Esophagus squamous epithelium (tissue), 4 donors: ENCODE data around the gene IRF2.

Experiments used
- POLR2A ChIP-seq, 4 donors: fragments of 450-650 bp; IDR thresholded peaks; one replicate each; pipeline ENCODE4 v1.6.1; 2017; ENCODE audit warnings: antibody characterized with exemption in 4 of 4, mild to moderate bottlenecking in 4 of 4, moderate library complexity in 3 of 4
- TF ChIP-seq, protein P1 (sequence below), 6 experiments: fragments of 450-650 bp in 4 of 6; fragments of 200-600 bp in 2 of 6; sonication (generic) in 2 of 6; IDR thresholded peaks; one replicate each; pipeline ENCODE4 v1.5.1; 2016 to 2019; ENCODE audit warnings: antibody characterized with exemption in 6 of 6, mild to moderate bottlenecking in 4 of 6, moderate library complexity in 4 of 6

DNA sequence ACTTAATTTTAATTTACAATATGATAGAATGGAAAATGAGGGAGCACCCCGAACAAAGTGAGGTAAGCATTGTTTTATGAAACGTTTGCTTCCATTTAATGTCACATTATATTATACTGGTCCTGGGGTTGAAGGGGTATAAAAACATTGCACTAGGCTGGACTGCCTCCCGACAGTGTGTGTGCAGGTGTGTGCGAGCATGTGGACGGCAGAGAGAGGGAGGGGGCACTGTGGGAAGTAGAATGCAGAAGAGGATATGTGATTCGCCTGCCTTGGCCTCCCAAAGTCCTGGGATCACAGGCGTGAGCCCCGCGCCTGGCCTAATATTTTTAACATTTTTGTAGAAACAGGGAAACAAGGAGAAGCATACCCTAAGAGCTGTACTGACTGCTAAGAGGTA, 36.0 kb downstream of the IRF2 start:
- TF ChIP-seq POLR2A (IDR thresholded peaks at IDR 0.05): no peak
- TF ChIP-seq, protein P1, sequence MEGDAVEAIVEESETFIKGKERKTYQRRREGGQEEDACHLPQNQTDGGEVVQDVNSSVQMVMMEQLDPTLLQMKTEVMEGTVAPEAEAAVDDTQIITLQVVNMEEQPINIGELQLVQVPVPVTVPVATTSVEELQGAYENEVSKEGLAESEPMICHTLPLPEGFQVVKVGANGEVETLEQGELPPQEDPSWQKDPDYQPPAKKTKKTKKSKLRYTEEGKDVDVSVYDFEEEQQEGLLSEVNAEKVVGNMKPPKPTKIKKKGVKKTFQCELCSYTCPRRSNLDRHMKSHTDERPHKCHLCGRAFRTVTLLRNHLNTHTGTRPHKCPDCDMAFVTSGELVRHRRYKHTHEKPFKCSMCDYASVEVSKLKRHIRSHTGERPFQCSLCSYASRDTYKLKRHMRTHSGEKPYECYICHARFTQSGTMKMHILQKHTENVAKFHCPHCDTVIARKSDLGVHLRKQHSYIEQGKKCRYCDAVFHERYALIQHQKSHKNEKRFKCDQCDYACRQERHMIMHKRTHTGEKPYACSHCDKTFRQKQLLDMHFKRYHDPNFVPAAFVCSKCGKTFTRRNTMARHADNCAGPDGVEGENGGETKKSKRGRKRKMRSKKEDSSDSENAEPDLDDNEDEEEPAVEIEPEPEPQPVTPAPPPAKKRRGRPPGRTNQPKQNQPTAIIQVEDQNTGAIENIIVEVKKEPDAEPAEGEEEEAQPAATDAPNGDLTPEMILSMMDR (IDR thresholded peaks at IDR 0.05): no peak
